Panc1 (cell line): ENCODE measurements around the gene TRIM27.

Experiments used
- CTCF ChIP-seq: fragments of 450-650 bp; IDR thresholded peaks from 2 replicates; pipeline ENCODE4 v1.5.1; 2017; ENCODE audit warnings: mild to moderate bottlenecking
- POLR2AphosphoS5 ChIP-seq: IDR thresholded peaks from 2 replicates; pipeline ENCODE4 v1.6.1; 2012; ENCODE audit warnings: mild to moderate bottlenecking, low read depth, low read length, moderate library complexity
- REST ChIP-seq, 2 experiments: IDR thresholded peaks; 2 replicates each; pipeline ENCODE4 v1.6.1; 2011 to 2012; ENCODE audit warnings: low read depth in 2 of 2, control low read depth in 1 of 2, low read length in 1 of 2, mild to moderate bottlenecking in 1 of 2, moderate library complexity in 1 of 2; ENCODE audit not compliant: insufficient read depth in 1 of 2

- TF ChIP-seq CTCF (no peak), POLR2AphosphoS5 (no peak), REST (IDR thresholded peaks at IDR 0.05; ENCODE audit: insufficient read depth in 1 of 2, low read depth in 2 of 2, low read length in 1 of 2) (no peak)
Observed at GRCh38 chr6:28861339-28861738, 62.4 kb downstream of the TRIM27 start.
